HepG2 (cell line): ENCODE measurements around the gene SNRPD2. TPM values are rescaled to one million over a fixed set of nuclear protein-coding genes. Genes with fewer than 3 reads are reported as not detected.

ENCODE experiments used
- BRD4 ChIP-seq: sonication (generic); formaldehyde crosslinking; IDR thresholded peaks from 2 replicates; pipeline ENCODE4 v1.4.0; 2020; ENCODE audit warnings: missing genetic modification reagents
- CREB3 ChIP-seq: sonication (generic); formaldehyde crosslinking; IDR thresholded peaks from 2 replicates; pipeline ENCODE4 v1.5.0; 2020; ENCODE audit warnings: missing genetic modification reagents
- GABPB1 ChIP-seq: IDR thresholded peaks from 2 replicates; pipeline ENCODE4 v1.6.1; 2016; ENCODE audit warnings: mild to moderate bottlenecking, missing genetic modification reagents, moderate library complexity, missing compliant biosample characterization
- GATAD1 ChIP-seq: IDR thresholded peaks from 2 replicates; pipeline ENCODE4 v1.6.1; 2016; ENCODE audit warnings: missing genetic modification reagents, missing compliant biosample characterization
- MBD4 ChIP-seq: IDR thresholded peaks from 2 replicates; pipeline ENCODE4 v1.6.1; 2012; ENCODE audit warnings: low read length, inconsistent platforms, borderline replicate concordance
- NFYB ChIP-seq: sonication (generic); formaldehyde crosslinking; IDR thresholded peaks from 2 replicates; pipeline ENCODE4 v1.4.0; 2020; ENCODE audit warnings: missing genetic modification reagents
- PATZ1 ChIP-seq: sonication (generic); formaldehyde crosslinking; IDR thresholded peaks from 2 replicates; pipeline ENCODE4 v1.4.0; 2020; ENCODE audit warnings: missing genetic modification reagents
- PCBP2 ChIP-seq: fragments of 200-400 bp; formaldehyde crosslinking; optimal IDR thresholded peaks from 2 replicates; pipeline ENCODE3; 2018; ENCODE audit warnings: low read length, low read depth; ENCODE audit not compliant: poor library complexity, severe bottlenecking
- SP1 ChIP-seq, 2 experiments: fragments of 450-650 bp in 1 of 2; sonication (generic) in 1 of 2; formaldehyde crosslinking in 1 of 2; IDR thresholded peaks; 2 replicates each; pipeline versions ENCODE4 v1.4.0 to v1.6.1; 2016 to 2020; ENCODE audit warnings: missing genetic modification reagents in 1 of 2
- SYNCRIP ChIP-seq: fragments of 200-400 bp; formaldehyde crosslinking; IDR thresholded peaks from 2 replicates; pipeline ENCODE4 v1.6.1; 2018; ENCODE audit warnings: mild to moderate bottlenecking, low read depth, low read length; ENCODE audit not compliant: insufficient read depth
- ZBED4 ChIP-seq: sonication (generic); formaldehyde crosslinking; IDR thresholded peaks from 2 replicates; pipeline ENCODE4 v1.4.0; 2020; ENCODE audit warnings: missing genetic modification reagents, borderline replicate concordance
- ZFP82 ChIP-seq: sonication (generic); formaldehyde crosslinking; IDR thresholded peaks from 2 replicates; pipeline ENCODE4 v1.5.1; 2020; ENCODE audit warnings: mild to moderate bottlenecking, missing genetic modification reagents, borderline replicate concordance
- ZMYM2 ChIP-seq: sonication (generic); formaldehyde crosslinking; IDR thresholded peaks from 2 replicates; pipeline ENCODE4 v1.8.0; 2022; ENCODE audit warnings: mild to moderate bottlenecking, missing genetic modification reagents
- ZNF224 ChIP-seq: sonication (generic); formaldehyde crosslinking; IDR thresholded peaks from 2 replicates; pipeline ENCODE4 v1.5.0; 2020; ENCODE audit warnings: mild to moderate bottlenecking, missing genetic modification reagents
- ZNF44 ChIP-seq: sonication (generic); formaldehyde crosslinking; IDR thresholded peaks from 2 replicates; pipeline ENCODE4 v1.5.1; 2020; ENCODE audit warnings: mild to moderate bottlenecking, missing genetic modification reagents
- ZNF546 ChIP-seq: sonication (generic); formaldehyde crosslinking; conservative IDR thresholded peaks from 2 replicates; pipeline ENCODE4 v1.8.1; 2023; ENCODE audit warnings: mild to moderate bottlenecking, missing genetic modification reagents
- ZNF687 ChIP-seq: sonication (generic); formaldehyde crosslinking; IDR thresholded peaks from 2 replicates; pipeline ENCODE4 v1.5.1; 2020; ENCODE audit warnings: mild to moderate bottlenecking, missing genetic modification reagents, moderate library complexity
- polyA plus RNA-seq, 8 experiments: library from polyadenylated mRNA; depleted of rRNA in 3 of 8; stranded (reverse) in 7 of 8; unstranded in 1 of 8; fragments of >200 nt; fragmentation: Illumina TruSeq in 4 of 8; extraction: Trizol in 4 of 8; gene quantifications; 2 replicates each; pipeline versions ENCODE4 v1.2.1 to v1.2.3, GENCODE V29; 2011 to 2016; ENCODE audit warnings: low read depth in 4 of 8, missing spikeins in 1 of 8, mixed read lengths in 1 of 8; ENCODE audit not compliant: insufficient read depth in 1 of 8
- total RNA-seq, 5 experiments: library from RNA; depleted of rRNA; stranded (reverse); fragments of >200 nt; fragmentation: Illumina TruSeq; extraction: Trizol; gene quantifications; 2 replicates each; pipeline ENCODE4 v1.2.3, GENCODE V29; 2016; ENCODE audit warnings: low read depth in 1 of 5

SNRPD2 gene
- total and polyA plus RNA-seq, 2 of the 13 experiments (the other 11 are each of a cell fraction or from before 2014, with no cell fraction given): 299 to 485 TPM

GRCh38 chr19:45692187-45693105, 693 bp upstream of the SNRPD2 start, which contains the start of gene QPCTL (continued):
- peak; percentile 61 for TF ChIP-seq ZNF687 (CRISPR knock-in tag)
- TF ChIP-seq GABPB1 (CRISPR knock-in tag): peak; percentile 78
- no peak for TF ChIP-seq PCBP2
- TF ChIP-seq ZMYM2 (CRISPR knock-in tag): 0 out of 2 replicates have a peak, but pooled peaks have one; percentile 49
- no peak for TF ChIP-seq ZNF224
- no peak; the same call in 1 of the 2 replicates for TF ChIP-seq CREB3 (CRISPR knock-in tag)
- 0 out of 2 replicates have a peak, but pooled peaks have one; percentile 52 for TF ChIP-seq ZNF546 (CRISPR knock-in tag)
- no peak for TF ChIP-seq SP1 (IDR thresholded peaks at IDR 0.05)
- peak; percentile 11; the same call in 1 of the 2 replicates for TF ChIP-seq SP1 (CRISPR knock-in tag; IDR thresholded peaks at IDR 0.05)
- TF ChIP-seq MBD4: no peak
- no peak for TF ChIP-seq SYNCRIP
- no peak; the same call in 1 of the 2 replicates for TF ChIP-seq ZBED4 (CRISPR knock-in tag)
- peak; percentile 89 for TF ChIP-seq GATAD1 (CRISPR knock-in tag)
- no peak for TF ChIP-seq ZFP82 (CRISPR knock-in tag)
- peak; percentile 94 for TF ChIP-seq NFYB (CRISPR knock-in tag)
- TF ChIP-seq PATZ1 (CRISPR knock-in tag): peak; percentile 20; the same call in 1 of the 2 replicates
- peak; percentile 64; the same call in 1 of the 2 replicates for TF ChIP-seq ZNF44 (CRISPR knock-in tag)
- TF ChIP-seq BRD4 (CRISPR knock-in tag): peak; percentile 66; the same call in 1 of the 2 replicates
